ENCODE data around the gene LDAF1.

LDAF1 gene

DNA sequence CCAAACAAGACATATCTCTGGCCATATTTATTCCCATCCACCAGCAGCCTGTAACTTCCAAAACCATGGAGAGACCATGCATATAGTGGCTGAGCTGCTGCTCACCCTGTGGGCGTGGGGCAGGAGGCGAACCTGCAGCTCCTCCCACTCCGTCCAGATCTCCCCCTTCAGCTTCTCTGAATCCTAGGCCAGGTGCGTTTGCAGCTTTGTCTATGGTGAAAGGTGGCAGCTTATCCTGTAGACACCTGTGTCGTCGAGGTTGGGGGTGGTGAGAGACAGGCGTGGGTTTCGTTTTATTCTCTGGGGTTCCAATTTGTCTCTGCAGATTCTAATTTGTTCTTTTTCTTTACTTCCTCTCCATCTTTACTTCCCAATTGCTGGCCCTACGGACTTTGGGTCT, 65.3 kb downstream of the LDAF1 start:
- ATAC-seq, result no peak
- TF ChIP-seq, protein P1, sequence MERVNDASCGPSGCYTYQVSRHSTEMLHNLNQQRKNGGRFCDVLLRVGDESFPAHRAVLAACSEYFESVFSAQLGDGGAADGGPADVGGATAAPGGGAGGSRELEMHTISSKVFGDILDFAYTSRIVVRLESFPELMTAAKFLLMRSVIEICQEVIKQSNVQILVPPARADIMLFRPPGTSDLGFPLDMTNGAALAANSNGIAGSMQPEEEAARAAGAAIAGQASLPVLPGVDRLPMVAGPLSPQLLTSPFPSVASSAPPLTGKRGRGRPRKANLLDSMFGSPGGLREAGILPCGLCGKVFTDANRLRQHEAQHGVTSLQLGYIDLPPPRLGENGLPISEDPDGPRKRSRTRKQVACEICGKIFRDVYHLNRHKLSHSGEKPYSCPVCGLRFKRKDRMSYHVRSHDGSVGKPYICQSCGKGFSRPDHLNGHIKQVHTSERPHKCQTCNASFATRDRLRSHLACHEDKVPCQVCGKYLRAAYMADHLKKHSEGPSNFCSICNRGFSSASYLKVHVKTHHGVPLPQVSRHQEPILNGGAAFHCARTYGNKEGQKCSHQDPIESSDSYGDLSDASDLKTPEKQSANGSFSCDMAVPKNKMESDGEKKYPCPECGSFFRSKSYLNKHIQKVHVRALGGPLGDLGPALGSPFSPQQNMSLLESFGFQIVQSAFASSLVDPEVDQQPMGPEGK (CRISPR knock-in tag; IDR thresholded peaks at IDR 0.05; ENCODE audit: borderline replicate concordance), result no peak
- TF ChIP-seq CSDC2 (CRISPR knock-in tag; IDR thresholded peaks at IDR 0.05), result no peak
- TF ChIP-seq ZFP30 (CRISPR knock-in tag; IDR thresholded peaks at IDR 0.05), result no peak
- no peak for TF ChIP-seq PPARA (CRISPR knock-in tag; IDR thresholded peaks at IDR 0.05; ENCODE audit: borderline replicate concordance)
- TF ChIP-seq, protein P2, sequence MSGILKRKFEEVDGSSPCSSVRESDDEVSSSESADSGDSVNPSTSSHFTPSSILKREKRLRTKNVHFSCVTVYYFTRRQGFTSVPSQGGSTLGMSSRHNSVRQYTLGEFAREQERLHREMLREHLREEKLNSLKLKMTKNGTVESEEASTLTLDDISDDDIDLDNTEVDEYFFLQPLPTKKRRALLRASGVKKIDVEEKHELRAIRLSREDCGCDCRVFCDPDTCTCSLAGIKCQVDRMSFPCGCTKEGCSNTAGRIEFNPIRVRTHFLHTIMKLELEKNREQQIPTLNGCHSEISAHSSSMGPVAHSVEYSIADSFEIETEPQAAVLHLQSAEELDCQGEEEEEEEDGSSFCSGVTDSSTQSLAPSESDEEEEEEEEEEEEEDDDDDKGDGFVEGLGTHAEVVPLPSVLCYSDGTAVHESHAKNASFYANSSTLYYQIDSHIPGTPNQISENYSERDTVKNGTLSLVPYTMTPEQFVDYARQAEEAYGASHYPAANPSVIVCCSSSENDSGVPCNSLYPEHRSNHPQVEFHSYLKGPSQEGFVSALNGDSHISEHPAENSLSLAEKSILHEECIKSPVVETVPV (CRISPR knock-in tag; IDR thresholded peaks at IDR 0.05), result no peak
- TF ChIP-seq ZFP3 (CRISPR knock-in tag; IDR thresholded peaks at IDR 0.05), result no peak
- no peak for TF ChIP-seq TOX (CRISPR knock-in tag; IDR thresholded peaks at IDR 0.05; ENCODE audit: borderline replicate concordance)
- no peak for TF ChIP-seq ESRRG (CRISPR knock-in tag; IDR thresholded peaks at IDR 0.05)
- no peak for TF ChIP-seq RARB (CRISPR knock-in tag; IDR thresholded peaks at IDR 0.05)
- no peak for TF ChIP-seq ZNF70 (CRISPR knock-in tag; IDR thresholded peaks at IDR 0.05)
- TF ChIP-seq ZNF8 (CRISPR knock-in tag; IDR thresholded peaks at IDR 0.05), result no peak
- TF ChIP-seq ARNTL (CRISPR knock-in tag; IDR thresholded peaks at IDR 0.05; ENCODE audit: borderline replicate concordance, low read depth), result no peak
- TF ChIP-seq TCF4 (CRISPR knock-in tag; IDR thresholded peaks at IDR 0.05; ENCODE audit: borderline replicate concordance), result no peak
- TF ChIP-seq ZC3H10 (CRISPR knock-in tag; IDR thresholded peaks at IDR 0.05), result no peak
- TF ChIP-seq, protein P3, sequence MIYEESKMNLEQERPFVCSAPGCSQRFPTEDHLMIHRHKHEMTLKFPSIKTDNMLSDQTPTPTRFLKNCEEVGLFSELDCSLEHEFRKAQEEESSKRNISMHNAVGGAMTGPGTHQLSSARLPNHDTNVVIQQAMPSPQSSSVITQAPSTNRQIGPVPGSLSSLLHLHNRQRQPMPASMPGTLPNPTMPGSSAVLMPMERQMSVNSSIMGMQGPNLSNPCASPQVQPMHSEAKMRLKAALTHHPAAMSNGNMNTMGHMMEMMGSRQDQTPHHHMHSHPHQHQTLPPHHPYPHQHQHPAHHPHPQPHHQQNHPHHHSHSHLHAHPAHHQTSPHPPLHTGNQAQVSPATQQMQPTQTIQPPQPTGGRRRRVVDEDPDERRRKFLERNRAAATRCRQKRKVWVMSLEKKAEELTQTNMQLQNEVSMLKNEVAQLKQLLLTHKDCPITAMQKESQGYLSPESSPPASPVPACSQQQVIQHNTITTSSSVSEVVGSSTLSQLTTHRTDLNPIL (CRISPR knock-in tag; IDR thresholded peaks at IDR 0.05; ENCODE audit: low read depth), result no peak
- TF ChIP-seq GLIS3 (CRISPR knock-in tag; IDR thresholded peaks at IDR 0.05), result no peak
- TF ChIP-seq BACH2 (CRISPR knock-in tag; IDR thresholded peaks at IDR 0.05; ENCODE audit: borderline replicate concordance), result no peak
- TF ChIP-seq, protein P4, sequence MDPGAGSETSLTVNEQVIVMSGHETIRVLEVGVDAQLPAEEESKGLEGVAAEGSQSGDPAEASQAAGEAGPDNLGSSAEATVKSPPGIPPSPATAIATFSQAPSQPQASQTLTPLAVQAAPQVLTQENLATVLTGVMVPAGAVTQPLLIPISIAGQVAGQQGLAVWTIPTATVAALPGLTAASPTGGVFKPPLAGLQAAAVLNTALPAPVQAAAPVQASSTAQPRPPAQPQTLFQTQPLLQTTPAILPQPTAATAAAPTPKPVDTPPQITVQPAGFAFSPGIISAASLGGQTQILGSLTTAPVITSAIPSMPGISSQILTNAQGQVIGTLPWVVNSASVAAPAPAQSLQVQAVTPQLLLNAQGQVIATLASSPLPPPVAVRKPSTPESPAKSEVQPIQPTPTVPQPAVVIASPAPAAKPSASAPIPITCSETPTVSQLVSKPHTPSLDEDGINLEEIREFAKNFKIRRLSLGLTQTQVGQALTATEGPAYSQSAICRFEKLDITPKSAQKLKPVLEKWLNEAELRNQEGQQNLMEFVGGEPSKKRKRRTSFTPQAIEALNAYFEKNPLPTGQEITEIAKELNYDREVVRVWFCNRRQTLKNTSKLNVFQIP (CRISPR knock-in tag; IDR thresholded peaks at IDR 0.05; ENCODE audit: borderline replicate concordance, low read depth), result no peak
- TF ChIP-seq OSR1 (CRISPR knock-in tag; IDR thresholded peaks at IDR 0.05), result no peak

DNA sequence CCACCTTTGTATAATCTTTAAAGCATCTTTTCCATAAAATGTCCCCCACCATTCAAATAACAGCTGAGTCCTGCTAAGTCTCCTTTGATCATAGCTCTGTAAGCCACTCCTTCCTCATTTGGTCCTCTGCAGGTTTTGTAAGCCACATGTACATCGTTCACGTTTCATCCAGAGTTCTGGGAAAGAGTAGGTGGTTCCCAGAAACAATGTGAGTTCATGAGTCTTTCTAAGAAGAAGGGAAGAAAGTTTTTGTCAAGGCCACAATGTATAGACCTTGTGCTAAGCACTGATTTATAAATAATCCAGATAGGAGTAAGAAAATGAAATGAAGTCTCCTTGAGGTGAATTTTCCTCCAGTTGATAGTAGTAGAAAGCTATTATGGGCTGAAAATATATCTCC, 66.3 kb downstream of the LDAF1 start:
- ATAC-seq, result no peak
- no peak for TF ChIP-seq ZNF8 (CRISPR knock-in tag; IDR thresholded peaks at IDR 0.05)

DNA sequence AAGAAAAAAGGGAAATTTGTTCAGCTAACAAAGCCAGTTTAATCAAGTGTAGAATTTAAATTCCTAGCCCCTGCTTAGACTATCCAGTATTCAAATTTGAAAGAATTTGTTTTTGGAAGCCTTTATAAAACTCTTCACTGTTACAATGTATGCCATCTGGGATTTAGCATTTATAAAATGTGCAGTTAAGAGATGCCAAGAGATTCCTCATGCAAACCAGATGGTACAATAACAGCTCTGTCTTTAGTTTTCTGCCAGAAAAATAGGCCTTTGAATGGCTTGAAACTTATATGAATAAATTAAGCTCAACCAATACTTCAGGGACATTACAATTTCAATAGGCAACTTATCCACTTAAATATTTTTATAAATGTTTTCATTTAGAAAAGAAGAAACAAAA, 68.3 kb downstream of the LDAF1 start:
- ATAC-seq, result no peak
- no peak for TF ChIP-seq ZNF8 (CRISPR knock-in tag; IDR thresholded peaks at IDR 0.05)
- TF ChIP-seq ESRRG (CRISPR knock-in tag; IDR thresholded peaks at IDR 0.05), result no peak
- no peak for TF ChIP-seq CSDC2 (CRISPR knock-in tag; IDR thresholded peaks at IDR 0.05)
- no peak for TF ChIP-seq BACH2 (CRISPR knock-in tag; IDR thresholded peaks at IDR 0.05; ENCODE audit: borderline replicate concordance)
- no peak for TF ChIP-seq GLIS3 (CRISPR knock-in tag; IDR thresholded peaks at IDR 0.05)
- TF ChIP-seq TOX (CRISPR knock-in tag; IDR thresholded peaks at IDR 0.05; ENCODE audit: borderline replicate concordance), result no peak
- TF ChIP-seq TCF4 (CRISPR knock-in tag; IDR thresholded peaks at IDR 0.05; ENCODE audit: borderline replicate concordance), result peak; percentile 35; the same call in 1 of the 2 replicates
- no peak for TF ChIP-seq RARB (CRISPR knock-in tag; IDR thresholded peaks at IDR 0.05)

DNA sequence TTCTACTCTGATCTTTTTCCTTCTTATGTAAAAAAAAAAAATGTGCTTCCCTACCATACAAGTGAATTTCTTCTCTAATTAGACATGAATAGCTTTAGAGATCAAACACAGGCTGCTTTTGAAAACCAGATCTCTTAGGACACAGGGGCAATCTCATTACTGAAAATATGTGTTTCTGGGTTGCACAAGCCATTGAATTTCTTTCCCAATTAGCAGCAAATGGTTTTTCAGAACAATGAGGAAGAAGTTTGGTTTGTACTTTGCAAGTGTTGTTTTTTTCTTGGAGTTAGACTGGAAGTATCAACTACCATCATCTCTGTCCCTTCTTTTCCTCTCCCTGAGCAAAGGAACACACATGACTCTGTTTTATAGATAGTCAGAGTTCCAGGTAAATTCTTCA, 69.4 kb downstream of the LDAF1 start:
- no peak for ATAC-seq
- no peak for TF ChIP-seq PPARA (CRISPR knock-in tag; IDR thresholded peaks at IDR 0.05; ENCODE audit: borderline replicate concordance)
- TF ChIP-seq TCF4 (CRISPR knock-in tag; IDR thresholded peaks at IDR 0.05; ENCODE audit: borderline replicate concordance), result no peak
- TF ChIP-seq, protein P3 (CRISPR knock-in tag; IDR thresholded peaks at IDR 0.05; ENCODE audit: low read depth), result no peak
- no peak for TF ChIP-seq ARNTL (CRISPR knock-in tag; IDR thresholded peaks at IDR 0.05; ENCODE audit: borderline replicate concordance, low read depth)
- TF ChIP-seq, protein P2 (CRISPR knock-in tag; IDR thresholded peaks at IDR 0.05), result no peak
- TF ChIP-seq, protein P1 (CRISPR knock-in tag; IDR thresholded peaks at IDR 0.05; ENCODE audit: borderline replicate concordance), result no peak
- TF ChIP-seq CSDC2 (CRISPR knock-in tag; IDR thresholded peaks at IDR 0.05), result no peak
- no peak for TF ChIP-seq ZFP30 (CRISPR knock-in tag; IDR thresholded peaks at IDR 0.05)
- TF ChIP-seq ZNF565 (CRISPR knock-in tag; conservative IDR thresholded peaks at IDR 0.05; ENCODE audit: low read depth), result no peak
- TF ChIP-seq GLIS3 (CRISPR knock-in tag; IDR thresholded peaks at IDR 0.05), result no peak
- TF ChIP-seq OSR1 (CRISPR knock-in tag; IDR thresholded peaks at IDR 0.05), result no peak
- no peak for TF ChIP-seq ZNF8 (CRISPR knock-in tag; IDR thresholded peaks at IDR 0.05)
- TF ChIP-seq ZFP3 (CRISPR knock-in tag; IDR thresholded peaks at IDR 0.05), result no peak
- TF ChIP-seq TOX (CRISPR knock-in tag; IDR thresholded peaks at IDR 0.05; ENCODE audit: borderline replicate concordance), result no peak
- no peak for TF ChIP-seq ISL1 (CRISPR knock-in tag; IDR thresholded peaks at IDR 0.05)
- TF ChIP-seq, protein P4 (CRISPR knock-in tag; IDR thresholded peaks at IDR 0.05; ENCODE audit: borderline replicate concordance, low read depth), result no peak
